A549 treated with Hydrocortisone at 1 μM for 4 hours (cell line): ENCODE measurements around the gene MTMR4. TPM values are rescaled to one million over a fixed set of nuclear protein-coding genes. Genes with fewer than 3 reads are reported as not detected.

ENCODE experiments used
- total RNA-seq: library from RNA; stranded (reverse); fragments of 200-300 nt; extraction: Qiagen RNA extraction; gene quantifications from 5 replicates; pipeline ENCODE4 v1.2.3, GENCODE V29; 2022

Gene MTMR4
- 7.3 to 12.3 TPM (median 9.4 TPM) in 5 replicates for total RNA-seq

DNA sequence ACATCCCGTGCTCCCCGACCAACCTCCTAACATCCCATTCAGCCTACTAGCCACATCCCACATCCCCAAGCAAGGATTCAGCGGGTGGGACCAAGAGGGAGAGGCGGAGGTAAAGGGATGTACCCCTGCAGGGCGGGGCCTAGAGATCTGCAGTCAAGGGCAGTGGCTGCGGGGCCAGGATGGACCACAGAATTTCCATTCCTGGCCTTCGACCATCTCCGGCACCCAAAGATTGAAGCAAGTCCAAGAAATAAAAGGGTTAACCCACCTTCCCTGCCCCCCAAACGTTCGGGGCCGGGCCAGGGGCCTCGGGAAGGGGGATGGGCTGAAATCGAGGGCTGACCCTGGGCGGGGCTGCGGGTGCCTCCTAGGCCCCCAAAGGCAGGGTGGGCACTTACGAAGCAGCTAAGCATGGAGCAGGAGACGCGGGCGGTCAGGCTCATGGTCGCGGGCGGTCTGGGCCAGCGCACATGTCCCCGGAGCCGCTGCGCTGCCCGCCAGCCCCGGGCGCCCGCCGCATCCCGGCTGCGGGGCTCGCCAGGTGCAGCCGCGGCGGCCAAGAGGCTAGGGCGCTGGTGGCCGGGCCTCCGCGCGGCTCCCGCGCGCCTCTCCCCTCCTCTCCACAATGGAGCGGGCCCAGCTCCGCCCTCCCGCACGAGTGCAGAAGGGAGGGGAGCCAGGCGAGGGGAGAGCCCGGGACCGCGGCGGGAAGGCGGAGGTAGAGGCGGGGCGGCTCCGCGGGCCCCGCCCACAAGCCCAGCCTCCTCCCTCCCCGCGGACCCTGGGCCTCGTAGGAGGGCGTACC, at the start of gene MTMR4:
MTMR4 (minus strand) TSS at position 674 of the 805 bp plus-strand sequence; CDS start at position 443, 231 bp downstream.

DNA sequence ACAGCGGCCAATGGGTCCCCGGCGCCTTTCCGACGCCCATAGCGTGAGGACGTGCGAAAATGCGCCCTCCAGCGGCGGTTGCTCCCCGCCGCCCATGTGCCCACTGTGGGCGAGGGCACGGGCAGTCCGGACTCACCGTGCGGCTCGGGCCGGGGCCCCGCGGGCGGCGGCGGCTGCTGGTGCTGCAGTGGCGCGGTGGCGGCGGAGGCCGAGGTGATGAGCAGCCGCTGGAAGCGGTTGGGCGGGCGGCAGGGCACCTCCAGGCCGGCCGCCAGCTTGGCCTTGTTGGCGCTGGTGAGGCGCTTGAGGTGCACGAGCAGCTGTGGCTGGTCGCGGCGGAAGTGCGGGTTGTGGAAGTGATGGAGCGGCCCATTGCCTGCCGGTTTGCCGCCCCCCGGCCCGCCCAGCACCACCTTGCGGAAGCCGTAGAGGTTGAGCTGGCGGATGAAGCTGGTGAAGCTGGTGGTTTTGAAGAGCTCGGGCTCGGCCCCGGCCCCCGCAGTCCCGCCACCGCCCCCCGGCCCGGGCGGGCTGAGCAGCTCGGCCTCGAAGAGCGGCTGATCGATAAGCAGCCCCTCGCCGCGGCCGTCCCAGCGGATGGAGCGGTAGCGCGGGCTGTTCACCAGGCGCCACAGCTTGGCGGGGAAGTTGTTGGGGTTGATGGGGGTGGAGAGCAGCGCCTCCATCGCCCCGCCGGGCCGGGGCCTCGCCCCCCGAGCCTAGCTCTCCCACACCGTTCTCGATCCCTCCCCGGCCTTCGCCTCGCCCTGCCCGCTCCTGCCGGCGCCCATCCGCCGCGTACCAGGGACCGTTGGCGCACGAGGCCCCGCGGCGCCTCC, 26.6 kb downstream of the MTMR4 start, which contains the start of gene HSF5:
HSF5 (minus strand) TSS at position 820 of the 839 bp plus-strand sequence; CDS start at position 686, 134 bp downstream.

Other genes with a start within 250 kb of the MTMR4 start
- gene MPO, start 233.7 kb downstream of the MTMR4 start, total RNA-seq = not detected in 5 replicates
- gene TSPOAP1, start 185.8 kb downstream of the MTMR4 start, total RNA-seq = not detected in 5 replicates
- 96.4 to 171 TPM (median 148 TPM) in 5 replicates for gene SUPT4H1, start 162.4 kb downstream of the MTMR4 start, total RNA-seq
- gene RNF43, start 97.1 kb downstream of the MTMR4 start, total RNA-seq = 0.18 to 0.45 TPM (median 0.24 TPM) in 5 replicates
- gene HSF5, start 26.2 kb downstream of the MTMR4 start, total RNA-seq = not detected in 5 replicates
- 0.16 to 0.50 TPM (median 0.16 TPM) in 5 replicates for gene TEX14, start 177.4 kb upstream of the MTMR4 start, total RNA-seq
- gene RAD51C, start 178.0 kb upstream of the MTMR4 start, total RNA-seq = 49.3 to 61.9 TPM (median 55.1 TPM) in 5 replicates
- gene PPM1E, start 241.2 kb upstream of the MTMR4 start, total RNA-seq = 0.03 to 0.07 TPM (median 0.03 TPM) in 5 replicates